Glutamatergic neuron (in vitro differentiated cells): ENCODE data around the gene UNC5CL. TPM values are rescaled to one million over a fixed set of nuclear protein-coding genes. Genes with fewer than 3 reads are reported as not detected.

Experiments
- DNase-seq: peaks from one replicate; pipeline ENCODE4 v3.0.0; 2022
- H3K27ac Mint-ChIP-seq: one replicate; pipeline ENCODE4 v1.8.0; 2020; ENCODE audit warnings: mild to moderate bottlenecking, mixed read lengths, inconsistent platforms; ENCODE audit not compliant: unreplicated experiment
- H3K27me3 Mint-ChIP-seq: one replicate; pipeline ENCODE4 v1.8.0; 2020; ENCODE audit warnings: mild to moderate bottlenecking, moderate library complexity, mixed read lengths, inconsistent platforms; ENCODE audit not compliant: unreplicated experiment
- H3K36me3 Mint-ChIP-seq: one replicate; pipeline ENCODE4 v1.8.0; 2020; ENCODE audit warnings: mild to moderate bottlenecking, mixed read lengths, inconsistent platforms; ENCODE audit not compliant: unreplicated experiment
- H3K4me1 Mint-ChIP-seq: one replicate; pipeline ENCODE4 v1.8.0; 2020; ENCODE audit warnings: mild to moderate bottlenecking, low read depth, mixed read lengths, inconsistent platforms; ENCODE audit not compliant: unreplicated experiment
- H3K4me3 Mint-ChIP-seq: one replicate; pipeline ENCODE4 v1.8.0; 2020; ENCODE audit warnings: mild to moderate bottlenecking, mixed read lengths, inconsistent platforms; ENCODE audit not compliant: unreplicated experiment
- H3K9me3 Mint-ChIP-seq: one replicate; pipeline ENCODE4 v1.8.0; 2020; ENCODE audit warnings: mild to moderate bottlenecking, moderate library complexity, mixed read lengths, inconsistent platforms; ENCODE audit not compliant: unreplicated experiment
- total RNA-seq: library from RNA; stranded (reverse); fragmentation: NEBNext Ultra II Directional; extraction: Animal tissue kit (Norgen Biotek cat#: 25700); gene quantifications from one replicate; pipeline ENCODE4 v1.2.1, GENCODE V29; 2021; ENCODE audit not compliant: unreplicated experiment
- TF ChIP-seq, protein P1 (sequence below): fragments of 200-600 bp; sonication (generic); IDR thresholded peaks from one replicate; pipeline ENCODE4 v1.5.0; 2021; ENCODE audit not compliant: partially characterized antibody, unreplicated experiment

The UNC5CL gene
- total RNA-seq, 1 donor from 2014 or later = 1.0 TPM

DNA sequence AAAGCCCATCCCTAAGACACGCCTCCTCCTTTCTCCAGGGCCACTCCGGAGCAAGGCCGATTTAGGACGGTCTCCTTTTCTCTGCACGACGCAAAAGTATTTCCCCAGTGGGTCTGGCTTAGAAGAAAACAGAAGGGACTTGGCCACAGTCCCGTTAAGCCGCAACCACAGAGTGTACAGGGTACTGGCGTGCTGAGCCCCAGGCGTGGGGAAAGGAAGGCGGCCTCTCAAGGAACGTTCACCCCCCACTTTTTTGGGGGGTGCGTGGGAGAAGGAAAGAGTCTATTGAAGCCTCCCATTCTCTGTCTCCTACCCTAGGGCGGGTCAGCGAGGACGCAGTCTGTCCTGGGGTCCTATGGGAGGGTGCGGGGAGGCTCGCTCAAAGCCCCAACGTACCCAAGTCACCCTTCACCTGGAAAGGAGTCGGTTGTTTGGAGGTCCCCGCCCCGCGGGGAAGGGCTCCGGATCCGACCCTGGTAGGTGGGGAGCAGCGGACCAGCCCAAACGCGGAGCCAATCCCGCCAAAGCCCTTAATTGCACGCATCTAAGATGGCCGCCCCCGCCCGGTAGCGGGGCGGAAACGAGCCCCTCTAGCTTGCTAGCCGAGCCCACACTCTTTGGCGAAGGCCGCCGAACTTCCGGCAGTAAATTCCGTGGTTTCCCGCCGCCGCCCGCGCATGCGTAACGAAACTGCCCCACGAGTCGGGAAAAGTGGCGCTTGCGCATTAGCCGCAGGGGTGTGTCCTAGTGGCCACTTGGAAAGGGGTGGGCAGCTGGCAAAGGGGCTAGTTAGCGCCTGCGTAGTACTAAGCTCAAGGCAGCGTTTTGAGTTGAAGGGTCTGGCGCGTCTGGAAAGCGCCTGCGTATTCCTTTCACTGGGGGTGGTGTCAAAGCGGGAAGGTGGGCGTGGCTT, 33.2 kb upstream of the UNC5CL start, which contains the start of gene OARD1:
OARD1 (minus strand) TSS at position 434 of the 913 bp plus-strand sequence. CDS start 722 bp downstream, outside the sequence.
- Mint-ChIP-seq H3K36me3 (peaks cover 4% of the 10 kb centered on the region), H3K27ac (peak within 1 kb of the TSS; percentile 85), H3K4me3 (peak within 1 kb of the TSS; percentile 91), H3K27me3 (peaks cover 11% of the 10 kb centered on the region), H3K9me3 (peaks cover 13% of the 10 kb centered on the region), H3K4me1 (peaks cover 31% of the 10 kb centered on the region)
- peak; percentile 99 for DNase-seq
- TF ChIP-seq, protein P1, sequence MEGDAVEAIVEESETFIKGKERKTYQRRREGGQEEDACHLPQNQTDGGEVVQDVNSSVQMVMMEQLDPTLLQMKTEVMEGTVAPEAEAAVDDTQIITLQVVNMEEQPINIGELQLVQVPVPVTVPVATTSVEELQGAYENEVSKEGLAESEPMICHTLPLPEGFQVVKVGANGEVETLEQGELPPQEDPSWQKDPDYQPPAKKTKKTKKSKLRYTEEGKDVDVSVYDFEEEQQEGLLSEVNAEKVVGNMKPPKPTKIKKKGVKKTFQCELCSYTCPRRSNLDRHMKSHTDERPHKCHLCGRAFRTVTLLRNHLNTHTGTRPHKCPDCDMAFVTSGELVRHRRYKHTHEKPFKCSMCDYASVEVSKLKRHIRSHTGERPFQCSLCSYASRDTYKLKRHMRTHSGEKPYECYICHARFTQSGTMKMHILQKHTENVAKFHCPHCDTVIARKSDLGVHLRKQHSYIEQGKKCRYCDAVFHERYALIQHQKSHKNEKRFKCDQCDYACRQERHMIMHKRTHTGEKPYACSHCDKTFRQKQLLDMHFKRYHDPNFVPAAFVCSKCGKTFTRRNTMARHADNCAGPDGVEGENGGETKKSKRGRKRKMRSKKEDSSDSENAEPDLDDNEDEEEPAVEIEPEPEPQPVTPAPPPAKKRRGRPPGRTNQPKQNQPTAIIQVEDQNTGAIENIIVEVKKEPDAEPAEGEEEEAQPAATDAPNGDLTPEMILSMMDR = no peak

DNA sequence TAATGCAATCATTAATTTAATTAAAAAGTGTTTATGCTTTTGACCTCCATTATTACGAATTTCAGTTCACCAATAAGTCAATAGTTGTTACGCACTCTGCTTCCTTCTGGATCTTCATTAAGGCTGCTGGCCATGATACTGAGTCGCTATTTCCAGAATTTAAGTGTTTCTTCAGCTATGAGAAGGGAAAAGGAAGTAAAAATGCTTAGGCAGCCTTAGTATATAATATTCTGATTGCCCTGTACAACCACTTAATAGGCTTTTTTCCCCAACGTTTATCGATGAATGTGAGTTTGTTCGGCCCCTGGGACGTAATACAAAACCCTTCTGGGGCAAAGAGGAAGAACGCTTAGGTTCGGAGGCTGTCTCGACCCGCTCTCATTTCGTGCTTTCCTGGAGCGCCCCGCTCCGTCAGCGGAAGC, 32.5 kb upstream of the UNC5CL start:
- peaks cover 13% of the 10 kb centered on the region for H3K9me3 Mint-ChIP-seq
- H3K4me1 Mint-ChIP-seq = peaks cover 35% of the 10 kb centered on the region
- H3K27ac Mint-ChIP-seq = peak overlapping the region; percentile 85
- peaks cover 4% of the 10 kb centered on the region for H3K36me3 Mint-ChIP-seq
- H3K27me3 Mint-ChIP-seq = peaks cover 11% of the 10 kb centered on the region
- H3K4me3 Mint-ChIP-seq = peak overlapping the region; percentile 91
- peak; percentile 82 for DNase-seq
- TF ChIP-seq, protein P1 = no peak

DNA sequence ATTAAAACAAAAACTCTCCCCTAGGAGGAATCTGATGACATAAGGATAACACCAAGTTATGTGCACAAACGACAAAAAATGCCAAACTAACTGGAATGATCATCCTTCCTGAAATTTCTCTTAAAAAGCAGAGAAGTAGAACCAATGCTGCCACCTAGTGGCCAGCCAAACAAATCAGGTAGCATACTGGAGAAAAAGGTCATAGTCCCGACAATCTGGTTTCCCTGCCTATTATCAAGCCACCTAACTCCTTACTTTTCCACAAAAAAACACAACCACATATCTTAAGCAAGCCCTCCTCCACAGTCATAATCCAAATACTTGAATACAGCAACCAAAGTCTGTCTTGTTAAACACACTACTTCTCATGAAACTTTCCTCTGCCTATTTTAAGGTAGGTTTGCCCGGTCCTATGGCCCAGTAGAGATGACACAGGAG, 27.9 kb upstream of the UNC5CL start:
- no peak overlapping the region for H3K27ac Mint-ChIP-seq
- H3K9me3 Mint-ChIP-seq = no peaks in the 10 kb centered on the region
- TF ChIP-seq, protein P1 = peak; percentile 97
- no peaks in the 10 kb centered on the region for H3K36me3 Mint-ChIP-seq
- H3K4me1 Mint-ChIP-seq = peaks cover 36% of the 10 kb centered on the region
- peak; percentile 78 for DNase-seq
- H3K27me3 Mint-ChIP-seq = no peaks in the 10 kb centered on the region
- no peak overlapping the region for H3K4me3 Mint-ChIP-seq

DNA sequence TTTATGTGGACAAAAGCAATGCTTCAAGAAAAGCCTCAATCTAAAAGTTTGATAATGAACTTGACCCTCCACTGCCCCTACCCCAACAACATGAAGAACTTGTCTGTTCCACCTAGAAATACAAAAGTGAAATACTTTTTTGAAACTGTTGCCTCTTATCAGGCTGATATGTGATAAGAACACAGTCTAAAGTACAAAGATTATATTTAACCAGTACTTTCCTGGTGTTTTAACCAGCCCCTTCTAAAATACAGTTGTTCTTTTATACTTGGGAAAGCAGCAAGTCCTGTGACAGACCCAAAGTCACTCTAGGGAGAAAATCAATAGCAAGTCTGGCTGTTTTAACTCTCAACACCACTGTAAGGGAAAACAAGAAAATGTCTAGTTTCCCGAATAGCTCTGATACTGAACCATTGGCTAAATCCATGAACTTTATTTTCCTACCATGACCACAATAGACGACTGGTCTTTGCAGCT, 26.6 kb upstream of the UNC5CL start:
- H3K27ac Mint-ChIP-seq = no peak overlapping the region

More for the DNA sequence above, 26.6 kb upstream of the UNC5CL start:
- Mint-ChIP-seq H3K36me3 (no peaks in the 10 kb centered on the region), H3K27me3 (no peaks in the 10 kb centered on the region), H3K4me3 (no peak overlapping the region), H3K9me3 (no peaks in the 10 kb centered on the region), H3K4me1 (peaks cover 29% of the 10 kb centered on the region)
- TF ChIP-seq, protein P1 = no peak
- no peak for DNase-seq
